Fibroblast of skin of right quadriceps (primary cell): ENCODE measurements around the gene SMCO1.
A peak's percentile ranks its signal among the peaks of the same experiment; 100 is the strongest.
"Not testable (repeated sequence)": the region's sequence is repeated elsewhere in the genome, so short reads cannot be mapped to it uniquely, and the experiment has no call there.

Source experiments
- DNase-seq: peaks from one replicate; pipeline ENCODE4 v3.0.0-alpha.2; 2013

Gene SMCO1

GRCh38 chr3:196486263-196486662 is 28.9 kb downstream of the SMCO1 start:
- no peak for DNase-seq

GRCh38 chr3:196477678-196478077 is 37.5 kb downstream of the SMCO1 start:
- no peak for DNase-seq

GRCh38 chr3:196472286-196472685 is 42.9 kb downstream of the SMCO1 start:
- no peak for DNase-seq

- DNase-seq = peak; percentile 41
Measured at GRCh38 chr3:196471551-196471950, 43.6 kb downstream of the SMCO1 start.

GRCh38 chr3:196470182-196470581 is 45.0 kb downstream of the SMCO1 start:
- not testable (repeated sequence) for DNase-seq

GRCh38 chr3:196463804-196464203 is 51.3 kb downstream of the SMCO1 start:
- DNase-seq = no peak

GRCh38 chr3:196463478-196463756 is 51.7 kb downstream of the SMCO1 start:
- DNase-seq = no peak

GRCh38 chr3:196462680-196463477 is 52.3 kb downstream of the SMCO1 start:
- not testable (repeated sequence) for DNase-seq

GRCh38 chr3:196458063-196458462 is 57.1 kb downstream of the SMCO1 start:
- no peak for DNase-seq

- DNase-seq = not testable (repeated sequence)
Measured at GRCh38 chr3:196457470-196457869, 57.7 kb downstream of the SMCO1 start.
